Epidermal melanocyte (primary cell): ENCODE results near the gene SLC35F3.
"Not testable (repeated sequence)": the region's sequence is repeated elsewhere in the genome, so short reads cannot be mapped to it uniquely, and the experiment has no call there.

Experiments
- DNase-seq: peaks from one replicate; pipeline ENCODE4 v3.0.0; 2011; ENCODE audit warnings: low spot score; ENCODE audit not compliant: insufficient read length

The SLC35F3 gene

GRCh38 chr1:233904633-233905415, at the start of gene SLC35F3:
TSS of gene SLC35F3 (plus strand) at chr1:233904676.
- no peak for DNase-seq

GRCh38 chr1:233859446-233859845, 45.0 kb upstream of the SLC35F3 start:
- DNase-seq = no peak

DNA sequence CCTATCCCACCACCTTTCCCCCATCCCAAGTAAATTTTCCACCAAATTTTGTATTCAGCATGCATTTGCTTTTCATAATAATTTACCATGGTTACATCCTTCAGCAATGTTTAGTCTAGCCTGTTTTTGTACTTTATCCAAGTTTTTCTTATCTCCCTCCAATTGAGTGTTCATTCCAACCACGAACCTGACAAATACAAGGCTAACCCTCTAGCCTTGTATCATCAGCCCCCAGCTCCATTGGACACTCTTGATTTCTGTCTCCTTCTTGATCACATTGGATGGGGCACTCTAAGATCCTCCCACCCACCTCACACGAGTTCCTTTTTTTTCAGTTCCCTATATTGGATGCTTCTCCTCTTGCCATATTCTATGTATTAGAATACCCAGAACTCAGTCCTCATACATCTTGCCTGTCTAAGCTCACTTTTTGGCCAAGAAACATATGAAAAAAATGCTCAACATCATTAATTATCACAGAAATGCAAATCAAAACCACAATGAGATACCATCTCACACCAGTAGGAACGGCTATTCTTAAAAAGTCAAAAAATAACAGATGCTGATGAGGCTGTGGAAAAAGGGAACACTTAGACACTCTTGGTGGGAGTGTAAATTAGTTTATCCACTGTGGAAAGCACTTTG, 40.5 kb upstream of the SLC35F3 start:
- DNase-seq = no peak

DNA sequence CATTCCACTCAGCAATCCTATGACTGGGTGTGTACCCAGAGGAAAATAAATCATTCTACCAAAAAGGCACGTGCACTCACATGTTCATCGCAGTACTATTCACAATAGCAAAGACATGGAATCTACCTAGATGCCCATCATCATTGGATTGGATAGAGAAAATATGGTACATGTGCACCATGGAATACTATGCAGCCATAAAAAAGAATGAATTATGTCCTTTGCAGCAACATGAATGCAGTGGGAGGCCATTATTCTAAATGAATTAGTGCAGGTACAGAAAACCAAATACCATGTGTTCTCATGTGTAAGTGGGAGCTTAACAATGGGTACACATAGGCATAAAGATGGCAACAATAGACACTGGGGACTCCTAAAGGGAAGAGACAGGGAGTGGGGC, 39.9 kb upstream of the SLC35F3 start:
- DNase-seq = no peak

DNA sequence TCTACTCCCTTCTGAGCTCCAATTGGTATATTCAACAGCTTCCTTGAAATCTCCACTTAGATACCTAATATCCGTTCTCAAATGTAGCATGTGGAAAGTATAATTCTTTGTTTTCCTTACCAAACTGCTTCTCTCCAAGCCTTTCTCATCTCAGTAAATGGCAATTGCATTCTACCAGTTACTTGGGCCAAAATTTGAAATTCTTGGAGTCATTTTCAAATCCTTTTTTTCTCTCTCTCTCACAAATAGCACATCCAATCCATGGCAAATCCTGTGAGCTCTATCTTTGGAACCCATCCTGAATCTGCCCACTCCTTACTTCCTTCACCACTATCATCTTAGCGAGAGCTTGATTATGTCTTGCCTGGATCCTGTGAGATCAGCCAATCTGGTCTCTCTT, 39.3 kb upstream of the SLC35F3 start:
- no peak for DNase-seq

GRCh38 chr1:233865902-233866301, 38.6 kb upstream of the SLC35F3 start:
- DNase-seq = no peak

GRCh38 chr1:233867028-233867427, 37.4 kb upstream of the SLC35F3 start:
- no peak for DNase-seq

GRCh38 chr1:233868461-233868860, 36.0 kb upstream of the SLC35F3 start:
- DNase-seq = no peak

GRCh38 chr1:233869680-233870079, 34.8 kb upstream of the SLC35F3 start:
- no peak for DNase-seq

GRCh38 chr1:233873666-233874065, 30.8 kb upstream of the SLC35F3 start:
- no peak for DNase-seq

GRCh38 chr1:233879841-233880240, 24.6 kb upstream of the SLC35F3 start:
- DNase-seq = no peak

DNA sequence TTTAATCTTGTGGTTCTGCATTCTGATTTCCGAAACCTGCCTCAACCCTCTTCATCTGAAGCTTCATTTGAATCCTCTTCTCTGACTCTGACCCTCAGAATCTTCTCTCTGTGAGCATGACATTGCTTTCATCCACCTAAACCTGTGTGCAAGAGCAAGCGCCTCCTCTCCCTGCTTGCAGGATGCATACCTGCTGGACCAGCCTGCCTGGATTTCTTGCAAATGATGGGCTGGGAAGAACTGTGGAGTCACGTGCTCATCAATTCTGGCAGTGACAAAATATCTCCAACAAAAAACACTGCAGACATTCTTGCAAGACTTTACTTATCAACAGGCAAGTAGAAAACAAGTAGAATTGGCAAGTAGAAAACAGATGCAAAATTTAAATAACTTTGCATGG, 20.8 kb upstream of the SLC35F3 start:
- no peak for DNase-seq

DNA sequence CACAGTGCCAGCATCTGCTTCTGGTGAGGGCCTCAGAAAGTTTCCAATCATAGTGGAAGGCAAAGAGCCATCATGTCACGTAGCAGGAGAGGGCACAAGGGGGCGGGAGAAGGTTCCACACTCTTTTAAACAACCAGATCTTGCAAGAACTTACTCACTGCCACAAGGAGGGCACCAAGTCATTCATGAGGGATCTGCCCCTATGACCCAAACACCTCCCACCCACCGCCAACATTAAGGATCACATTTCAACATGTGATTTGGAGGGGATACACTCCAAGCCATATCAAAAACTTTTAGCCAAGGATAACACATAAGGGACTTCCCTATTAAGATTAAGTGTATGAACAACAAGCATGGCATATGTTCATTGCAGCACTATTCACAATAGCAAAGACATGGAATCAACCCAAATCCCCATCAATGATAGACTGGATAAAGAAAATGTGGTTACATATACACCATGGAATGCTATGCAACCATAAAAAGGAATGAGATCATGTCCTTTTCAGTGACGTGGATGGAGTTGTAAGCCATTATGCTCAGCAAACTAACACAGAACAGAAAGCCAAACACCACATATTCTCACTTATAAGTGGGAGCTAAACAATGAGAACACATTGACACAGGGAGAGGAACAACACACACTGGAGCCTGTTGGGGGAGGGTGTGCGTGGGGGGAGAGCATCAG, 19.9 kb upstream of the SLC35F3 start:
- DNase-seq = no peak

GRCh38 chr1:233885196-233885920, 19.1 kb upstream of the SLC35F3 start:
- no peak for DNase-seq

GRCh38 chr1:233891151-233891550, 13.3 kb upstream of the SLC35F3 start:
- DNase-seq = not testable (repeated sequence)

- no peak for DNase-seq
Observed at GRCh38 chr1:233897325-233898162, 6.9 kb upstream of the SLC35F3 start.

GRCh38 chr1:233901495-233901894, 3.0 kb upstream of the SLC35F3 start:
- DNase-seq = no peak

- DNase-seq = no peak
Observed at GRCh38 chr1:233905416-233906051, 1.1 kb downstream of the SLC35F3 start.

DNA sequence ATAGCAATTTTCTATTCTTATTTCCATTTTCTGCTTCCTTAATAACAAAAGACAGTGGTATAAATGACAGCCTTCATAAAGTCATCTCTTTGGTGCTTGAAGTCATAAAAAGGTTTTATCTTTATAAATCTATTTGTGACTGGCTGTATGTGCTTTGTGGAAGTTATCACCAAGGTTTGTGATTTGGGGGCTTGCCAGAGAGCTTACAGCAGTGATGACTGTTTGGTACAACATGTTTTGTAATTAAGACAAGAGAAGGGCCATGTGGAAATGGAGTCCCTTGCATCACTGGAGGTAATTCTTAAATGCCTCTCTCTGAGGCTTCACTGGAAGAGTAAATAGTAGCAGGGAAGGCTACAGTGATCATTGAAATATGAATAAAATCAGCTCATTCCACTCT, 2.7 kb downstream of the SLC35F3 start:
- no peak for DNase-seq

GRCh38 chr1:233908092-233908491, 3.6 kb downstream of the SLC35F3 start:
- no peak for DNase-seq
